GM12878 (cell line): ENCODE results near the gene ROBO1. TPM values are rescaled to one million over a fixed set of nuclear protein-coding genes. Genes with fewer than 3 reads are reported as not detected.

Source experiments
- ATAC-seq: fragments of 200-7000 bp; cut with Tn5 transposase; 3 replicates; pipeline ENCODE4 v1.9.1; 2020; ENCODE audit warnings: mild to moderate bottlenecking, moderate library complexity
- BruUV-seq: library from RNA; stranded (reverse); fragments of 400-500 nt; replicated peaks from 2 replicates; lab custom pipeline; 2021; lab: Mats Ljungman, UMichigan
- CTCF ChIA-PET: fragments of 300-600 bp; sonication (Branson Sonifier 250); formaldehyde crosslinking; extraction: SDS; loops from one replicate; lab custom pipeline; 2021; ENCODE audit warnings: inconsistent platforms; lab: Yijun Ruan, JAX
- POLR2A ChIA-PET: fragments of 350-600 bp; formaldehyde crosslinking; extraction: SDS; loops from one replicate; lab custom pipeline; 2021; ENCODE audit warnings: inconsistent platforms; lab: Charles Lee
- RAD21 ChIA-PET: fragments of 300-600 bp; sonication (Branson Sonifier 250); formaldehyde crosslinking; loops from one replicate; lab custom pipeline; 2023; ENCODE audit warnings: antibody characterized with exemption; ENCODE audit not compliant: unreplicated experiment; lab: Charles Lee
- SMC1A ChIA-PET: fragments of 300-600 bp; sonication (Branson Sonifier 250); formaldehyde crosslinking; loops from one replicate; lab custom pipeline; 2023; ENCODE audit not compliant: unreplicated experiment, uncharacterized antibody; lab: Charles Lee
- DNase-seq: peaks from one replicate; pipeline ENCODE4 v3.0.0-alpha.2; 2011; ENCODE audit warnings: low read depth, low spot score
- FAIRE-seq: peaks from 3 replicates; lab custom pipeline; 2011; peaks lifted over from hg19 to GRCh38; lab: Jason Lieb, UNC
- H2AFZ ChIP-seq: 2 replicates; pipeline ENCODE4 v1.6.0; 2011; ENCODE audit warnings: low read depth, low read length, control low read depth; ENCODE audit not compliant: control insufficient read depth
- H3K27ac ChIP-seq: 2 replicates; pipeline ENCODE4 v1.5.1; 2011; ENCODE audit warnings: control low read depth; ENCODE audit not compliant: control insufficient read depth, insufficient read depth
- H3K27me3 ChIP-seq, 2 experiments: replicated peaks in 1 of 2; 2 replicates each; pipeline versions ENCODE4 v1.6.0 to v1.6.1; 2011; ENCODE audit warnings: low read length in 1 of 2; ENCODE audit not compliant: control insufficient read depth in 2 of 2, insufficient read depth in 2 of 2
- H3K36me3 ChIP-seq, 2 experiments: 2 replicates each; pipeline ENCODE4 v1.5.1; 2011; ENCODE audit warnings: low read length in 1 of 2; ENCODE audit not compliant: control insufficient read depth in 2 of 2, insufficient read depth in 2 of 2
- H3K4me1 ChIP-seq: 2 replicates; pipeline ENCODE4 v1.6.1; 2011; ENCODE audit warnings: mild to moderate bottlenecking, low read length, moderate library complexity, mixed read lengths; ENCODE audit not compliant: control insufficient read depth, insufficient read depth
- H3K4me2 ChIP-seq: 2 replicates; pipeline ENCODE4 v1.6.0; 2011; ENCODE audit warnings: control low read depth; ENCODE audit not compliant: control insufficient read depth, insufficient read depth
- H3K4me3 ChIP-seq: fragments of 200-600 bp; sonication (generic); 2 replicates; pipeline ENCODE4 v1.5.1; 2016
- H3K79me2 ChIP-seq: 2 replicates; pipeline ENCODE4 v1.6.0; 2011; ENCODE audit warnings: low read length; ENCODE audit not compliant: control insufficient read depth, insufficient read depth
- H3K9ac ChIP-seq: 2 replicates; pipeline ENCODE4 v1.8.0; 2011; ENCODE audit warnings: low read length, control low read depth, mixed read lengths; ENCODE audit not compliant: control insufficient read depth, insufficient read depth
- H3K9me3 ChIP-seq: replicated peaks from 3 replicates; pipeline ENCODE4 v1.5.1; 2011; ENCODE audit warnings: mild to moderate bottlenecking, low read length; ENCODE audit not compliant: control insufficient read depth, insufficient read depth
- H4K20me1 ChIP-seq: 2 replicates; pipeline ENCODE4 v1.6.0; 2011; ENCODE audit not compliant: control insufficient read depth, insufficient read depth
- BCL11A ChIP-seq: IDR thresholded peaks from 2 replicates; pipeline ENCODE4 v1.6.1; 2011; ENCODE audit warnings: low read depth, low read length
- CHD1 ChIP-seq: IDR thresholded peaks from 2 replicates; pipeline ENCODE4 v1.6.1; 2012; ENCODE audit warnings: low read depth, low read length, improper control_type of control experiment
- MEF2B ChIP-seq: fragments of 450-650 bp; IDR thresholded peaks from 2 replicates; pipeline ENCODE4 v1.6.1; 2018; ENCODE audit warnings: mild to moderate bottlenecking, moderate library complexity; ENCODE audit not compliant: partially characterized antibody, poor library complexity, severe bottlenecking
- MYB ChIP-seq: fragments of 150-350 bp; IDR thresholded peaks from 2 replicates; pipeline ENCODE4 v1.6.1; 2014; ENCODE audit warnings: mild to moderate bottlenecking, low read depth, low read length, borderline replicate concordance
- NBN ChIP-seq: fragments of 450-650 bp; IDR thresholded peaks from 2 replicates; pipeline ENCODE4 v1.6.1; 2016
- NR2C2 ChIP-seq: IDR thresholded peaks from 2 replicates; pipeline ENCODE4 v1.6.1; 2011; ENCODE audit warnings: borderline replicate concordance, low read depth; ENCODE audit not compliant: control insufficient read depth, insufficient read length
- SMAD1 ChIP-seq: fragments of 450-650 bp; IDR thresholded peaks from 2 replicates; pipeline ENCODE4 v1.6.1; 2018; ENCODE audit warnings: mild to moderate bottlenecking, low read depth; ENCODE audit not compliant: partially characterized antibody
- SRF ChIP-seq, 2 experiments: IDR thresholded peaks; 2 replicates each; pipeline ENCODE4 v1.6.1; 2011; ENCODE audit warnings: low read depth in 2 of 2, low read length in 2 of 2, mild to moderate bottlenecking in 1 of 2, moderate library complexity in 1 of 2
- YBX1 ChIP-seq: fragments of 450-650 bp; IDR thresholded peaks from 2 replicates; pipeline ENCODE4 v1.6.1; 2016; ENCODE audit warnings: antibody characterized with exemption
- WGBS: methylation state at CpG from one replicate; pipeline ENCODE4 v1.1.6; 2016; ENCODE audit warnings: low lambda C conversion rate; ENCODE audit not compliant: insufficient replicate concordance, insufficient coverage; ENCODE audit errors: missing lambda C conversion rate; 5-methylcytosine and 5-hydroxymethylcytosine counted together
- in situ Hi-C: fragments of 300-500 bp; cut with MboI; formaldehyde crosslinking; loops from 9 replicates; pipeline ENCODE4 v1.14.3; 2018; ENCODE audit warnings: mixed read lengths
- intact Hi-C: fragments of 100-400 bp; cut with micrococcal nuclease; formaldehyde crosslinking; loops from one replicate; pipeline ENCODE4 v1.14.2; 2022; ENCODE audit not compliant: unreplicated experiment
- polyA plus RNA-seq, 11 experiments: library from polyadenylated mRNA; depleted of rRNA in 4 of 11; unstranded in 6 of 11; stranded (reverse) in 5 of 11; fragments of >200 nt; fragmentation: Nextera tagmentation in 4 of 11; fragmentation: Illumina TruSeq in 1 of 11; extraction: Ambion mirVana in 4 of 11; extraction: Trizol in 1 of 11; gene quantifications; 1 replicate in 1 of 11; 2 replicates in 10 of 11; pipeline versions ENCODE4 v1.2.1 to v1.2.3, GENCODE V29; 2011 to 2016; ENCODE audit warnings: inconsistent platforms in 2 of 11, missing spikeins in 2 of 11, low read depth in 1 of 11
- total RNA-seq, 4 experiments: library from RNA; depleted of rRNA in 3 of 4; stranded (reverse); fragments of >200 nt in 3 of 4; fragmentation: Illumina TruSeq in 1 of 4; extraction: Trizol in 1 of 4; gene quantifications; 2 replicates each; pipeline versions ENCODE4 v1.2.1 to v1.2.3, GENCODE V29; 2013 to 2021
- TF ChIP-seq, protein P1 (sequence below): fragments of 450-650 bp; IDR thresholded peaks from 2 replicates; pipeline ENCODE4 v1.6.1; 2014; ENCODE audit warnings: mild to moderate bottlenecking

Gene ROBO1
- total and polyA plus RNA-seq, 10 of the 15 experiments (the other 5 are each of a cell fraction or from before 2014, with no cell fraction given), result 0.29 to 46.5 (median 1.2) TPM

GRCh38 chr3:78712270-78712669, 1055.5 kb downstream of the ROBO1 start:
- no peak for TF ChIP-seq SMAD1
- RAD21 ChIA-PET, result no interaction called here
- Histone ChIP-seq H3K4me1 (no peaks in the 10 kb centered on the region), H3K4me3 (no peak overlapping the region), H4K20me1 (no peaks in the 10 kb centered on the region), H3K9ac (no peak overlapping the region), H3K36me3 (no peaks in the 10 kb centered on the region), H3K27me3 (no peaks in the 10 kb centered on the region), H3K9me3 (no peaks in the 10 kb centered on the region; the same call in 2 of the 3 replicates), H2AFZ (no peak overlapping the region), H3K4me2 (no peak overlapping the region), H3K27ac (no peak overlapping the region), H3K79me2 (no peaks in the 10 kb centered on the region)
- CTCF ChIA-PET, result no interaction called here
- POLR2A ChIA-PET, result no interaction called here
- SMC1A ChIA-PET, result interaction anchor here (0.6 to 1.8 kb wide), 5 partner anchors 13 to 304 kb away, joined by 3 to 4 read pairs (median 3); no protein-coding TSS in a partner anchor
- no peak for ATAC-seq
- DNase-seq, result no peak
- no TSS peak for BruUV-seq
- 67% methylated on average over 4 of the region's 4 CpGs for WGBS
- in situ Hi-C loops (no loop called here), intact Hi-C loops (no loop called here)
- FAIRE-seq, result no peak

- ATAC-seq, result no peak
- no peak overlapping the region for H3K27ac ChIP-seq
- in situ Hi-C loops, result no loop called here
- intact Hi-C loops, result no loop called here
- no peaks in the 10 kb centered on the region for H3K79me2 ChIP-seq
- no peak overlapping the region for H2AFZ ChIP-seq
- H3K4me2 ChIP-seq, result no peak overlapping the region
- no peak overlapping the region for H3K9ac ChIP-seq
- SMC1A ChIA-PET, result interaction anchor here (1.0 to 1.8 kb wide), 6 partner anchors 9 to 46 kb away, joined by 3 to 11 read pairs (median 3); no protein-coding TSS in a partner anchor
- no peaks in the 10 kb centered on the region for H3K9me3 ChIP-seq
- H3K4me3 ChIP-seq, result no peak overlapping the region
- no peak for FAIRE-seq
- no peak for DNase-seq
- POLR2A ChIA-PET, result interaction anchor here (1.0 kb wide), 1 partner anchor 30 kb away, joined by 3 read pairs; no protein-coding TSS in a partner anchor
- H3K4me1 ChIP-seq, result no peaks in the 10 kb centered on the region
- no peak for TF ChIP-seq YBX1
- no peak for TF ChIP-seq MYB
- no peak for TF ChIP-seq NR2C2
- TF ChIP-seq SRF (IDR thresholded peaks at IDR 0.05; ENCODE audit: low read depth in 2 of 2, low read length in 2 of 2), result no peak
- no peak for TF ChIP-seq MEF2B
- TF ChIP-seq BCL11A, result no peak
- TF ChIP-seq CHD1, result no peak
- TF ChIP-seq NBN, result no peak
- TF ChIP-seq, protein P1, sequence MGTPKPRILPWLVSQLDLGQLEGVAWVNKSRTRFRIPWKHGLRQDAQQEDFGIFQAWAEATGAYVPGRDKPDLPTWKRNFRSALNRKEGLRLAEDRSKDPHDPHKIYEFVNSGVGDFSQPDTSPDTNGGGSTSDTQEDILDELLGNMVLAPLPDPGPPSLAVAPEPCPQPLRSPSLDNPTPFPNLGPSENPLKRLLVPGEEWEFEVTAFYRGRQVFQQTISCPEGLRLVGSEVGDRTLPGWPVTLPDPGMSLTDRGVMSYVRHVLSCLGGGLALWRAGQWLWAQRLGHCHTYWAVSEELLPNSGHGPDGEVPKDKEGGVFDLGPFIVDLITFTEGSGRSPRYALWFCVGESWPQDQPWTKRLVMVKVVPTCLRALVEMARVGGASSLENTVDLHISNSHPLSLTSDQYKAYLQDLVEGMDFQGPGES, result no peak
- RAD21 ChIA-PET, result interaction anchor here (1.4 kb wide), 1 partner anchor 311 kb away, joined by 5 read pairs; no protein-coding TSS in a partner anchor
- H3K36me3 ChIP-seq, result no peaks in the 10 kb centered on the region
- BruUV-seq, result no TSS peak
- no peaks in the 10 kb centered on the region for H3K27me3 ChIP-seq
- WGBS, result 31% methylated on average over 4 of the region's 4 CpGs
- CTCF ChIA-PET, result interaction anchor here (1.4 kb wide), 1 partner anchor 15 kb away, joined by 4 read pairs; no protein-coding TSS in a partner anchor
- no peaks in the 10 kb centered on the region for H4K20me1 ChIP-seq
Measured at GRCh38 chr3:78708565-78709073, 1059.2 kb downstream of the ROBO1 start.
